Astrocyte (in vitro differentiated cells and primary cell): ENCODE measurements around the gene TRAF7. TPM values are rescaled to one million over a fixed set of nuclear protein-coding genes. Genes with fewer than 3 reads are reported as not detected.
"Not testable (repeated sequence)": the region's sequence is repeated elsewhere in the genome, so short reads cannot be mapped to it uniquely, and the experiment has no call there.

ENCODE experiments used
- DNase-seq: peaks from one replicate; pipeline ENCODE4 v3.0.0-alpha.2; 2010; ENCODE audit warnings: low read depth
- FAIRE-seq: peaks from 2 replicates; lab custom pipeline; 2011; peaks lifted over from hg19 to GRCh38; lab: Jason Lieb, UNC
- H2AFZ ChIP-seq: 2 replicates; pipeline ENCODE4 v1.6.0; 2012; ENCODE audit warnings: low read depth, low read length, inconsistent platforms
- H3K27ac ChIP-seq: 2 replicates; pipeline ENCODE4 v1.5.1; 2011; ENCODE audit warnings: low read depth, low read length, inconsistent platforms
- H3K27me3 ChIP-seq: 2 replicates; pipeline ENCODE4 v1.6.0; 2011; ENCODE audit warnings: low read length, inconsistent platforms; ENCODE audit not compliant: insufficient read depth
- H3K36me3 ChIP-seq: 2 replicates; pipeline ENCODE4 v1.5.1; 2011; ENCODE audit warnings: low read length, inconsistent platforms; ENCODE audit not compliant: insufficient read depth
- H3K4me1 ChIP-seq: 2 replicates; pipeline ENCODE4 v1.5.1; 2011; ENCODE audit warnings: low read length, inconsistent platforms; ENCODE audit not compliant: insufficient read depth
- H3K4me2 ChIP-seq: 2 replicates; pipeline ENCODE4 v1.6.0; 2012; ENCODE audit warnings: low read length, inconsistent platforms
- H3K4me3 ChIP-seq: 2 replicates; pipeline ENCODE4 v1.5.1; 2011; ENCODE audit warnings: low read depth, mild to moderate bottlenecking, low read length, inconsistent platforms; ENCODE audit not compliant: insufficient read depth
- H3K79me2 ChIP-seq: 2 replicates; pipeline ENCODE4 v1.6.0; 2012; ENCODE audit warnings: mild to moderate bottlenecking, low read length, inconsistent platforms; ENCODE audit not compliant: insufficient read depth
- H3K9ac ChIP-seq: 2 replicates; pipeline ENCODE4 v1.6.0; 2012; ENCODE audit warnings: mild to moderate bottlenecking, low read length, inconsistent platforms
- H3K9me3 ChIP-seq: 2 replicates; pipeline ENCODE4 v1.5.1; 2012; ENCODE audit warnings: low read depth, mild to moderate bottlenecking, low read length, inconsistent platforms; ENCODE audit not compliant: insufficient read depth
- H4K20me1 ChIP-seq: 2 replicates; pipeline ENCODE4 v1.6.0; 2012; ENCODE audit warnings: low read length, inconsistent platforms; ENCODE audit not compliant: insufficient read depth
- H3K27ac Mint-ChIP-seq: one replicate; pipeline ENCODE4 v1.8.0; 2021; ENCODE audit warnings: mild to moderate bottlenecking, mixed read lengths; ENCODE audit not compliant: unreplicated experiment
- H3K27me3 Mint-ChIP-seq: one replicate; pipeline ENCODE4 v1.8.0; 2021; ENCODE audit warnings: low read depth, mixed read lengths; ENCODE audit not compliant: unreplicated experiment
- H3K36me3 Mint-ChIP-seq: one replicate; pipeline ENCODE4 v1.8.0; 2021; ENCODE audit warnings: low read depth, mixed read lengths; ENCODE audit not compliant: unreplicated experiment
- H3K4me1 Mint-ChIP-seq: one replicate; pipeline ENCODE4 v1.8.0; 2021; ENCODE audit warnings: low read depth, mixed read lengths; ENCODE audit not compliant: unreplicated experiment
- H3K4me3 Mint-ChIP-seq: one replicate; pipeline ENCODE4 v1.8.0; 2021; ENCODE audit warnings: mild to moderate bottlenecking, moderate library complexity, mixed read lengths; ENCODE audit not compliant: unreplicated experiment
- H3K9me3 Mint-ChIP-seq: one replicate; pipeline ENCODE4 v1.8.0; 2021; ENCODE audit warnings: mild to moderate bottlenecking, mixed read lengths; ENCODE audit not compliant: unreplicated experiment
- CTCF ChIP-seq: IDR thresholded peaks from 2 replicates; pipeline ENCODE4 v1.5.1; 2011; ENCODE audit warnings: low read depth, mild to moderate bottlenecking, inconsistent platforms, low read length, moderate library complexity; ENCODE audit not compliant: insufficient read depth
- EZH2 ChIP-seq: IDR thresholded peaks from 2 replicates; pipeline ENCODE4 v1.6.1; 2012; ENCODE audit warnings: mild to moderate bottlenecking, low read length, inconsistent platforms; ENCODE audit not compliant: insufficient read depth
- total RNA-seq: library from RNA; stranded (reverse); gene quantifications from 2 replicates; pipeline ENCODE4 v1.2.1, GENCODE V29; 2021

TRAF7 gene
- total RNA-seq, 1 donor from 2014 or later = 92.1 TPM

GRCh38 chr16:2135770-2136490 is 19.7 kb upstream of the TRAF7 start, which contains the start of gene PKD1:
TSS of gene PKD1 (minus strand) at chr16:2135898. CDS start at chr16:2135689, 209 bp downstream.
- H3K27me3 Mint-ChIP-seq, H3K4me1 ChIP-seq, FAIRE-seq, H3K36me3 Mint-ChIP-seq, H4K20me1 ChIP-seq, H3K9me3 ChIP-seq, H3K36me3 ChIP-seq, H3K9me3 Mint-ChIP-seq, H3K27me3 ChIP-seq, H3K4me1 Mint-ChIP-seq: not testable (repeated sequence)
- DNase-seq = peak; percentile 77
- peak within 1 kb of the TSS; percentile 12 for H3K27ac ChIP-seq
- peak within 1 kb of the TSS; percentile 62 for H3K9ac ChIP-seq
- H3K79me2 ChIP-seq = peaks cover 14% of the 10 kb centered on the region
- H3K27ac Mint-ChIP-seq = peak within 1 kb of the TSS; percentile 97
- peak within 1 kb of the TSS; percentile 85 for H2AFZ ChIP-seq
- H3K4me3 ChIP-seq = peak within 1 kb of the TSS; percentile 46
- H3K4me2 ChIP-seq = peak within 1 kb of the TSS; percentile 82
- peak within 1 kb of the TSS; percentile 90 for H3K4me3 Mint-ChIP-seq

GRCh38 chr16:2142942-2143877 is 12.4 kb upstream of the TRAF7 start:
- Mint-ChIP-seq H3K27me3 (no peaks in the 10 kb centered on the region), H3K36me3 (no peaks in the 10 kb centered on the region)
- no peak overlapping the region for H3K27ac ChIP-seq

More at GRCh38 chr16:2142942-2143877, 12.4 kb upstream of the TRAF7 start:
- no peak overlapping the region for H3K4me2 ChIP-seq
- H3K4me3 Mint-ChIP-seq = no peak overlapping the region
- DNase-seq (no peak), FAIRE-seq (no peak)
- no peak overlapping the region for H3K9ac ChIP-seq
- peaks cover 3% of the 10 kb centered on the region for H3K4me1 ChIP-seq
- peaks cover 18% of the 10 kb centered on the region for H4K20me1 ChIP-seq
- no peak overlapping the region for H3K27ac Mint-ChIP-seq
- no peak overlapping the region for H3K4me3 ChIP-seq
- no peaks in the 10 kb centered on the region for H3K36me3 ChIP-seq
- H3K9me3 ChIP-seq = no peaks in the 10 kb centered on the region
- no peak overlapping the region for H2AFZ ChIP-seq
- H3K79me2 ChIP-seq = no peaks in the 10 kb centered on the region
- no peak for TF ChIP-seq CTCF
- no peak for TF ChIP-seq EZH2
- no peaks in the 10 kb centered on the region for H3K27me3 ChIP-seq
- H3K4me1 Mint-ChIP-seq = no peaks in the 10 kb centered on the region
- no peaks in the 10 kb centered on the region for H3K9me3 Mint-ChIP-seq
